IMR-90 (cell line): ENCODE data around the gene CDCP1. TPM values are rescaled to one million over a fixed set of nuclear protein-coding genes. Genes with fewer than 3 reads are reported as not detected.

Experiments used
- ATAC-seq: fragments of 200-7000 bp; cut with Tn5 transposase; 2 replicates; pipeline ENCODE4 v1.9.1; 2020; ENCODE audit warnings: low read depth, mild to moderate bottlenecking, moderate library complexity
- BruUV-seq: library from RNA; stranded (reverse); fragments of 400-500 nt; replicated peaks from 2 replicates; lab custom pipeline; 2021; lab: Mats Ljungman, UMichigan
- CTCF ChIA-PET: fragments of 300-600 bp; formaldehyde crosslinking; extraction: SDS; loops from one replicate; lab custom pipeline; 2021; ENCODE audit warnings: antibody characterized with exemption; lab: Yijun Ruan, JAX
- POLR2A ChIA-PET: fragments of 300-600 bp; sonication (Branson Sonifier 250); formaldehyde crosslinking; loops from one replicate; lab custom pipeline; 2022; ENCODE audit warnings: antibody characterized with exemption; ENCODE audit not compliant: unreplicated experiment; lab: Charles Lee
- DNase-seq: peaks from one replicate; pipeline ENCODE4 v3.0.0; 2013
- H2AFZ ChIP-seq: replicated peaks from 2 replicates; pipeline ENCODE3; 2013; ENCODE audit warnings: low read length, mild to moderate bottlenecking; ENCODE audit not compliant: poor library complexity
- H2AK5ac ChIP-seq: 2 replicates; pipeline ENCODE4 v1.6.1; 2013; ENCODE audit warnings: low read depth, low read length, inconsistent platforms
- H2AK9ac ChIP-seq: replicated peaks from 2 replicates; pipeline ENCODE3; 2013; ENCODE audit warnings: mild to moderate bottlenecking, low read depth, low read length, moderate library complexity; ENCODE audit not compliant: poor library complexity
- H2BK120ac ChIP-seq: 2 replicates; pipeline ENCODE4 v1.6.1; 2013; ENCODE audit warnings: low read depth, low read length, inconsistent platforms
- H2BK15ac ChIP-seq: 3 replicates; pipeline ENCODE4 v1.6.1; 2013; ENCODE audit warnings: low read depth, low read length, inconsistent platforms
- H2BK20ac ChIP-seq: 2 replicates; pipeline ENCODE4 v1.6.1; 2013; ENCODE audit warnings: low read depth, mild to moderate bottlenecking, inconsistent platforms, low read length, moderate library complexity
- H2BK5ac ChIP-seq: 2 replicates; pipeline ENCODE4 v1.6.1; 2013; ENCODE audit warnings: mild to moderate bottlenecking, low read depth, low read length, inconsistent platforms; ENCODE audit not compliant: poor library complexity, severe bottlenecking
- H3K14ac ChIP-seq: replicated peaks from 2 replicates; pipeline ENCODE4 v1.6.1; 2013; ENCODE audit warnings: low read depth, low read length, inconsistent platforms
- H3K18ac ChIP-seq: 2 replicates; pipeline ENCODE4 v1.6.1; 2013; ENCODE audit warnings: low read depth, low read length, control low read depth
- H3K23ac ChIP-seq: 2 replicates; pipeline ENCODE4 v1.6.1; 2013; ENCODE audit warnings: low read depth, low read length, inconsistent platforms
- H3K27ac ChIP-seq: 2 replicates; pipeline ENCODE4 v1.5.1; 2013; ENCODE audit warnings: mild to moderate bottlenecking, control low read depth, low read length; ENCODE audit not compliant: insufficient read depth
- H3K27me3 ChIP-seq: 2 replicates; pipeline ENCODE4 v1.6.1; 2013; ENCODE audit warnings: low read length; ENCODE audit not compliant: control insufficient read depth, insufficient read depth
- H3K36me3 ChIP-seq: 2 replicates; pipeline ENCODE4 v1.6.1; 2013; ENCODE audit warnings: low read length, mixed read lengths; ENCODE audit not compliant: control insufficient read depth, insufficient read depth
- H3K4ac ChIP-seq: 2 replicates; pipeline ENCODE4 v1.6.1; 2013; ENCODE audit warnings: low read depth, low read length, inconsistent platforms
- H3K4me1 ChIP-seq: 2 replicates; pipeline ENCODE4 v1.6.1; 2013; ENCODE audit warnings: low read length, mixed read lengths; ENCODE audit not compliant: control insufficient read depth, insufficient read depth
- H3K4me2 ChIP-seq: 2 replicates; pipeline ENCODE4 v1.6.1; 2013; ENCODE audit warnings: low read depth, mild to moderate bottlenecking, control low read depth, low read length, moderate library complexity
- H3K4me3 ChIP-seq: 2 replicates; pipeline ENCODE4 v1.5.1; 2013; ENCODE audit warnings: low read depth, mild to moderate bottlenecking, control low read depth, low read length, moderate library complexity; ENCODE audit not compliant: insufficient read depth
- H3K56ac ChIP-seq: 2 replicates; pipeline ENCODE4 v1.6.1; 2013; ENCODE audit warnings: low read length, inconsistent platforms; ENCODE audit not compliant: insufficient read depth; ENCODE audit errors: extremely low read depth
- H3K79me1 ChIP-seq, 2 experiments: 2 replicates each; pipeline ENCODE4 v1.6.1; 2013; ENCODE audit warnings: low read length in 2 of 2, inconsistent platforms in 1 of 2, low read depth in 1 of 2
- H3K9ac ChIP-seq: 2 replicates; pipeline ENCODE4 v1.6.1; 2013; ENCODE audit warnings: low read depth, low read length, control low read depth
- H3K9me1 ChIP-seq: 2 replicates; pipeline ENCODE4 v1.6.1; 2013; ENCODE audit warnings: low read length, inconsistent platforms; ENCODE audit not compliant: insufficient read depth
- H3K9me3 ChIP-seq: 2 replicates; pipeline ENCODE4 v1.6.1; 2013; ENCODE audit warnings: low read length; ENCODE audit not compliant: control insufficient read depth, insufficient read depth
- H4K20me1 ChIP-seq: 2 replicates; pipeline ENCODE4 v1.6.1; 2013; ENCODE audit warnings: low read length, inconsistent platforms; ENCODE audit not compliant: insufficient read depth
- H4K5ac ChIP-seq: 2 replicates; pipeline ENCODE4 v1.6.1; 2013; ENCODE audit warnings: mild to moderate bottlenecking, low read depth, low read length, control low read depth
- H4K8ac ChIP-seq, 2 experiments: 2 replicates each; pipeline ENCODE4 v1.6.1; 2013; ENCODE audit warnings: low read depth in 2 of 2, low read length in 2 of 2, control low read depth in 1 of 2, inconsistent platforms in 1 of 2
- H4K91ac ChIP-seq: 2 replicates; pipeline ENCODE4 v1.6.1; 2013; ENCODE audit warnings: low read depth, low read length, inconsistent platforms; ENCODE audit not compliant: insufficient read depth
- CHD1 ChIP-seq: IDR thresholded peaks from 2 replicates; pipeline ENCODE4 v1.6.1; 2012; ENCODE audit warnings: low read depth, low read length, improper control_type of control experiment
- MAFK ChIP-seq: IDR thresholded peaks from 2 replicates; pipeline ENCODE4 v1.6.1; 2012; ENCODE audit warnings: low read depth, low read length, improper control_type of control experiment
- POLR2A ChIP-seq: IDR thresholded peaks from 2 replicates; pipeline ENCODE4 v1.6.1; 2012; ENCODE audit warnings: mild to moderate bottlenecking, low read depth, low read length
- WGBS, 2 experiments: methylation state at CpG; one replicate each; pipeline versions ENCODE4 v1.1.5 to v1.1.7; 2013; ENCODE audit warnings: missing lambda C conversion rate in 2 of 2; ENCODE audit not compliant: insufficient read length in 1 of 2; ENCODE audit errors: extremely low coverage in 2 of 2; 5-methylcytosine and 5-hydroxymethylcytosine counted together
- dilution Hi-C: fragments of 300-500 bp; cut with HindIII; formaldehyde crosslinking; loops from one replicate; pipeline ENCODE4 v1.14.3; 2018; ENCODE audit warnings: low sequenced_read_pairs; ENCODE audit not compliant: unreplicated experiment
- in situ Hi-C: fragments of 300-500 bp; cut with MboI; formaldehyde crosslinking; loops from 3 replicates; pipeline ENCODE4 v1.14.3; 2019; ENCODE audit warnings: low sequenced_read_pairs, inconsistent platforms, mixed read lengths
- intact Hi-C: fragments of 100-400 bp; cut with micrococcal nuclease; formaldehyde crosslinking; loops from 2 replicates; pipeline ENCODE4 v1.10.0; 2022
- polyA plus RNA-seq, 3 experiments: library from polyadenylated mRNA; depleted of rRNA; stranded (reverse); fragments of >200 nt; gene quantifications; 2 replicates each; pipeline ENCODE4 v1.2.3, GENCODE V29; 2012; ENCODE audit warnings: low replicate concordance in 1 of 3
- total RNA-seq: library from RNA; depleted of rRNA; stranded (reverse); fragments of >200 nt; gene quantifications from 2 replicates; pipeline ENCODE4 v1.2.3, GENCODE V29; 2012

The CDCP1 gene
- total and polyA plus RNA-seq, 2 of the 4 experiments (the other 2 are of a cell fraction): 2.5 to 3.8 TPM

- Histone ChIP-seq H4K8ac (no peak overlapping the region), H3K23ac (no peak overlapping the region), H2AK9ac (no peak overlapping the region), H3K27me3 (no peaks in the 10 kb centered on the region), H2AFZ (no peak overlapping the region), H4K5ac (no peak overlapping the region), H3K27ac (no peak overlapping the region), H3K4me3 (no peak overlapping the region), H3K9ac (no peak overlapping the region), H3K56ac (no peak overlapping the region), H4K91ac (no peak overlapping the region), H3K14ac (0 out of 2 replicates have a peak overlapping the region, but pooled peaks have one; percentile 12), H3K79me1 (no peaks in the 10 kb centered on the region), H2BK120ac (0 out of 2 replicates have a peak overlapping the region, but pooled peaks have one; percentile 6), H4K20me1 (no peaks in the 10 kb centered on the region), H2BK15ac (no peak overlapping the region), H2BK20ac (0 out of 2 replicates have a peak overlapping the region, but pooled peaks have one; percentile 28), H3K9me1 (peaks cover 13% of the 10 kb centered on the region), H3K4ac (0 out of 2 replicates have a peak overlapping the region, but pooled peaks have one; percentile 31), H3K9me3 (no peaks in the 10 kb centered on the region), H3K36me3 (no peaks in the 10 kb centered on the region), H2BK5ac (no peak overlapping the region), H3K4me2 (no peak overlapping the region), H3K4me1 (peaks cover 8% of the 10 kb centered on the region), H3K18ac (no peak overlapping the region), H2AK5ac (peak overlapping the region; percentile 64)
- ATAC-seq: no peak
- intact Hi-C loops (no loop called here), in situ Hi-C loops (no loop called here), dilution Hi-C loops (no loop called here)
- POLR2A ChIA-PET: no interaction called here
- BruUV-seq: no TSS peak
- no peak for DNase-seq
- WGBS, 2 experiments: 100% methylated on average over 1 of the region's 6 CpGs; no CpG with 5 or more reads in 1 of the 2 experiments
- CTCF ChIA-PET: no interaction called here
- TF ChIP-seq POLR2A (no peak), CHD1 (no peak), MAFK (no peak)
Observed at GRCh38 chr3:45186871-45187270, 40.7 kb upstream of the CDCP1 start.
